Activated naive CD4-positive, alpha-beta T cell treated with anti-CD3 and anti-CD28 coated beads, Interleukin-2, amount 10 ng/mL, durations not matched to agents 5 hours and 36 hours (primary cell): ENCODE results near the gene ZNF816. TPM values are rescaled to one million over a fixed set of nuclear protein-coding genes. Genes with fewer than 3 reads are reported as not detected.

ENCODE experiments used
- total RNA-seq, 2 experiments: library from RNA; stranded (reverse); gene quantifications; one replicate each; pipeline ENCODE4 v1.2.3, GENCODE V29; 2021

The ZNF816 gene
- 10 to 100 TPM; 13.0 to 14.3 TPM for total RNA-seq

DNA sequence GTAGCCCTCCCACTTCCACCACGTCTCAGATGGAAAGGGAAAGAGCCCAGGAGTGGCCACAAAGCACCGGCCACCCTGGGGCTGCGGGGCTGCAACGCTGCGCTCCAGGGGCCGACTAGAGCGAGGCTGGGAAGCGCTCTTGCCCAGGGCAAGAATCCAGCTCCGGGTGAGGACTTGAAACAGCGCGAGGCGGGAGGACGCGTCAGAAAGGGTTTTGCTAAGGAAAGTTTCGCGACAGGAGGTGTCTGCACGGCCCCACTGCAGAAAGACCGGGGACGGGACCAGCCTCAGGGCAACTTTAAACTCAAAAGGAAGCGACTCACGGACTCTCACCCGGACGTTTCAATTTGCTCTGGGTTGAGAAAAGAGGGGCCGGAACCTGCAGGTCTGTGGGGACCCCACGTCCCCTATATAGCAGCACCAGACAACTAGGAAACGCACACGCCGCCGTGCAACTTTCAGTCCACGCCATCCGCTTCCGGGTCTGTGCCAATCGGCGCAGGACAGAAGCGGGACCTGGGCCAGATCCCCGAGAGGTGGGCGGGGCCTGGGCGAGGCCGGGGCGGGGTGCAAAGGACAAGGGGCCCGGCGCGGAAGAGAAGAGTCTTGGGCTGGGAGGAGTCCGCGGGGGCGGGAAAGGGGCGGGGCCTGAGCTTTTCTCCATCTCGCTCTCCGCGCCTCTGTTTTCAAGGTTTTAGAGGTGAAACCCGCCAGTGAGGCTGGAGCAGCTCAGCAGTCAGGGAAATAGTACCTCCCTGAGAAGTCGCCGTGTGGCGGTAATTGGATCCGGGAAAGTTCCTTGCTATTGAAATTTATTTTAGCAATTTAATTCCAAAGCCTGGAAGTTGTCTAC lies at the start of gene ZNF816:
TSS of gene ZNF816 (minus strand) at position 488 of the 853 bp plus-strand sequence. CDS start 6,792 bp downstream, outside the sequence.

DNA sequence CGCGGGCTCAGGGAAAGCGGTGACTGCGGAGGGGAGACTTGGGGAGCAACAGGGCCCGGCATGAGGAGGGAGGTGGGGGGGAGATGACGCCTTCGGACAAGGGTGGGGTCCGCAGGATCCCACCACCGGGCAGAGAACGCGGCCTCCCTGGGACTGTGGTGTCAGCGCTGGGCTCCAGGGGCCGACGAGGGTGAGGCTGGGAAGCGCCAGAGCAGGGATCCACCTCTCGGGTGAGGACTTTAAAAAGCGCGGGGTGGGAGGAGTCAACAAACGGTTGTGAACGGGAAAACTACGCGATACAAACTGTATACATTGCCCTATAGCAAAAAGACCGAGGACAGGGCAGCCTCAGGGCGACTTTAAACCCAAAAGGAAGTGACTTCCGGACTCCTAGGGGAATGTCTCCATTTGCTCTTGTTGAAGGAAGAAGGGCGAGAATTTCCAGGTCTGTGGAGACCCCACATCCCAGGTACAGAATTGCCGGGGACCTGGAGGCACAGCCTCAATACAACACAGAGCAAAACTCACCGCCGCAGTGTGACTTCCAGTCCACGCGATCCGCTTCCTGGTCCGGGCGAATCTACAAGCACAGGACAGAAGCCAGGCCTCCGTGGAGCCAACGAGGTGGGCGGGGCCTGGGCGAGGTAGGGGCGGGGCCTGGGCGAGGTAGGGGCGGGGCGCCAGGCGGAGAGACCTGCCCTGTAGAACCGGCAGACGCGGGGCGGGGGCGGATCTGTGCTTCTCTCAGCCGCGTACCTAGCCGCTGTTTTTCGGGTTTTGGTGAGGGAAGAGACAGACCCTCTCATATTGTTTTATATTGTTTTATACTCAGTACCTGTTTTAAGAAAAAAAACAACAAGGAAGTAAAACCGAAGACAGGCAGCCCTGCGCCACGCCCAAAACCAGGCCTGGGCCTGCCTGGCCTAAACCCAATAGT lies 39.6 kb downstream of the ZNF816 start, which contains the start of gene ZNF888:
TSS of gene ZNF888 (minus strand) at position 588 of the 937 bp plus-strand sequence. CDS start 5,555 bp downstream, outside the sequence.

Other genes with a start within 250 kb of the ZNF816 start
- gene ZNF611, start 227.8 kb downstream of the ZNF816 start, total RNA-seq, result 10 to 100 TPM; 32.5 to 35.0 TPM
- 10 to 100 TPM; 19.0 to 19.4 TPM for gene ZNF600, start 176.1 kb downstream of the ZNF816 start, total RNA-seq
- 10 to 100 TPM; 24.6 to 27.6 TPM for gene ZNF28, start 141.2 kb downstream of the ZNF816 start, total RNA-seq
- gene ZNF468, start 105.3 kb downstream of the ZNF816 start, total RNA-seq, result 10 to 100 TPM; 16.8 TPM
- gene ZNF320, start 65.2 kb downstream of the ZNF816 start, total RNA-seq, result 1 to 10 TPM; 4.6 to 5.6 TPM
- gene ZNF888, start 39.5 kb downstream of the ZNF816 start, total RNA-seq, result 1 to 10 TPM; 6.5 to 6.6 TPM
- gene ERVV-1, start 51.0 kb upstream of the ZNF816 start, total RNA-seq, result not detected
- gene ERVV-2, start 81.9 kb upstream of the ZNF816 start, total RNA-seq, result not detected
- 10 to 100 TPM; 51.8 to 54.1 TPM for gene ZNF160, start 140.5 kb upstream of the ZNF816 start, total RNA-seq
- gene ZNF415, start 170.0 kb upstream of the ZNF816 start, total RNA-seq, result 1 to 10 TPM in 1 of 2 experiments, under 1 TPM in 1; 0.58 to 1.1 TPM
- gene ZNF347, start 196.2 kb upstream of the ZNF816 start, total RNA-seq, result 10 to 100 TPM; 10.2 to 12.9 TPM
- gene ZNF665, start 230.5 kb upstream of the ZNF816 start, total RNA-seq, result 1 to 10 TPM; 3.7 to 4.8 TPM